Placental pericyte (primary cell): Measurements from ENCODE around the gene PIK3C2B. TPM values are rescaled to one million over a fixed set of nuclear protein-coding genes. Genes with fewer than 3 reads are reported as not detected.

Experiments used
- total RNA-seq: library from RNA; depleted of rRNA; stranded (reverse); fragments of >200 nt; gene quantifications from 2 replicates; pipeline ENCODE4 v1.2.3, GENCODE V29; 2012

Gene PIK3C2B, protein sequence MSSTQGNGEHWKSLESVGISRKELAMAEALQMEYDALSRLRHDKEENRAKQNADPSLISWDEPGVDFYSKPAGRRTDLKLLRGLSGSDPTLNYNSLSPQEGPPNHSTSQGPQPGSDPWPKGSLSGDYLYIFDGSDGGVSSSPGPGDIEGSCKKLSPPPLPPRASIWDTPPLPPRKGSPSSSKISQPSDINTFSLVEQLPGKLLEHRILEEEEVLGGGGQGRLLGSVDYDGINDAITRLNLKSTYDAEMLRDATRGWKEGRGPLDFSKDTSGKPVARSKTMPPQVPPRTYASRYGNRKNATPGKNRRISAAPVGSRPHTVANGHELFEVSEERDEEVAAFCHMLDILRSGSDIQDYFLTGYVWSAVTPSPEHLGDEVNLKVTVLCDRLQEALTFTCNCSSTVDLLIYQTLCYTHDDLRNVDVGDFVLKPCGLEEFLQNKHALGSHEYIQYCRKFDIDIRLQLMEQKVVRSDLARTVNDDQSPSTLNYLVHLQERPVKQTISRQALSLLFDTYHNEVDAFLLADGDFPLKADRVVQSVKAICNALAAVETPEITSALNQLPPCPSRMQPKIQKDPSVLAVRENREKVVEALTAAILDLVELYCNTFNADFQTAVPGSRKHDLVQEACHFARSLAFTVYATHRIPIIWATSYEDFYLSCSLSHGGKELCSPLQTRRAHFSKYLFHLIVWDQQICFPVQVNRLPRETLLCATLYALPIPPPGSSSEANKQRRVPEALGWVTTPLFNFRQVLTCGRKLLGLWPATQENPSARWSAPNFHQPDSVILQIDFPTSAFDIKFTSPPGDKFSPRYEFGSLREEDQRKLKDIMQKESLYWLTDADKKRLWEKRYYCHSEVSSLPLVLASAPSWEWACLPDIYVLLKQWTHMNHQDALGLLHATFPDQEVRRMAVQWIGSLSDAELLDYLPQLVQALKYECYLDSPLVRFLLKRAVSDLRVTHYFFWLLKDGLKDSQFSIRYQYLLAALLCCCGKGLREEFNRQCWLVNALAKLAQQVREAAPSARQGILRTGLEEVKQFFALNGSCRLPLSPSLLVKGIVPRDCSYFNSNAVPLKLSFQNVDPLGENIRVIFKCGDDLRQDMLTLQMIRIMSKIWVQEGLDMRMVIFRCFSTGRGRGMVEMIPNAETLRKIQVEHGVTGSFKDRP (N-terminal part only)
- total RNA-seq: 0.57 and 3.9 TPM in 2 replicates

GRCh38 chr1:204494281-204495077, at the start of gene PIK3C2B:
PIK3C2B (minus strand) TSS chr1:204494805; CDS start chr1:204469802, 25,003 bp downstream.

GRCh38 chr1:204516180-204516879, 21.7 kb upstream of the PIK3C2B start, which contains the start of gene MDM4:
MDM4 (plus strand) TSS chr1:204516406; CDS start chr1:204525519, 9,113 bp downstream.

Other genes with a start within 250 kb of the PIK3C2B start
- gene PLEKHA6, start 134.9 kb downstream of the PIK3C2B start, total RNA-seq: 0.44 and 0.57 TPM in 2 replicates
- 37.0 and 47.1 TPM in 2 replicates for gene PPP1R15B, start 83.0 kb downstream of the PIK3C2B start, total RNA-seq
- gene MDM4, start 21.6 kb upstream of the PIK3C2B start, total RNA-seq: 35.8 and 43.5 TPM in 2 replicates
- not detected in 2 replicates for gene LRRN2, start 190.9 kb upstream of the PIK3C2B start, total RNA-seq